ENCODE results near the gene CASD1.

Gene CASD1

GRCh38 chr7:94512735-94513564 is 3.3 kb downstream of the CASD1 start:
- DNase-seq (ENCODE audit: low read depth in 2 of 2): no peak

GRCh38 chr7:94513565-94513860 is 3.9 kb downstream of the CASD1 start:
- no peak for DNase-seq (ENCODE audit: low read depth in 2 of 2)

GRCh38 chr7:94514140-94514889 is 4.7 kb downstream of the CASD1 start:
- DNase-seq (ENCODE audit: low read depth in 2 of 2): no peak

- no peak for DNase-seq (ENCODE audit: low read depth in 2 of 2)
Observed at GRCh38 chr7:94514917-94515316, 5.3 kb downstream of the CASD1 start.

- DNase-seq (ENCODE audit: low read depth in 2 of 2): no peak
Observed at GRCh38 chr7:94525923-94526322, 16.3 kb downstream of the CASD1 start.

GRCh38 chr7:94529516-94529915 is 19.9 kb downstream of the CASD1 start:
- DNase-seq (ENCODE audit: low read depth in 2 of 2): no peak

- DNase-seq (ENCODE audit: low read depth in 2 of 2): no peak
Observed at GRCh38 chr7:94530109-94530508, 20.5 kb downstream of the CASD1 start.

- DNase-seq (ENCODE audit: low read depth in 2 of 2): no peak
Observed at GRCh38 chr7:94532676-94533075, 23.1 kb downstream of the CASD1 start.

GRCh38 chr7:94540428-94540827 is 30.8 kb downstream of the CASD1 start:
- no peak for DNase-seq (ENCODE audit: low read depth in 2 of 2)

GRCh38 chr7:94547126-94547525 is 37.5 kb downstream of the CASD1 start:
- DNase-seq (ENCODE audit: low read depth in 2 of 2): no peak

- DNase-seq (ENCODE audit: low read depth in 2 of 2): no peak
Observed at GRCh38 chr7:94556028-94556427, 46.4 kb downstream of the CASD1 start.

- no peak for DNase-seq (ENCODE audit: low read depth in 2 of 2)
Observed at GRCh38 chr7:94557215-94557614, 47.6 kb downstream of the CASD1 start.

- no peak for DNase-seq (ENCODE audit: low read depth in 2 of 2)
Observed at GRCh38 chr7:94559972-94560371, 50.4 kb downstream of the CASD1 start.

- no peak for DNase-seq (ENCODE audit: low read depth in 2 of 2)
Observed at GRCh38 chr7:94561841-94562514, 52.4 kb downstream of the CASD1 start.

GRCh38 chr7:94562525-94562924 is 52.9 kb downstream of the CASD1 start:
- DNase-seq (ENCODE audit: low read depth in 2 of 2): no peak

- no peak for DNase-seq (ENCODE audit: low read depth in 2 of 2)
Observed at GRCh38 chr7:94565247-94565894, 55.8 kb downstream of the CASD1 start.

- DNase-seq (ENCODE audit: low read depth in 2 of 2): no peak
Observed at GRCh38 chr7:94567396-94567795, 57.8 kb downstream of the CASD1 start.

- DNase-seq (ENCODE audit: low read depth in 2 of 2): no peak
Observed at GRCh38 chr7:94571816-94572215, 62.2 kb downstream of the CASD1 start.

- no peak for DNase-seq (ENCODE audit: low read depth in 2 of 2)
Observed at GRCh38 chr7:94575646-94576045, 66.0 kb downstream of the CASD1 start.

GRCh38 chr7:94576316-94576715 is 66.7 kb downstream of the CASD1 start:
- DNase-seq (ENCODE audit: low read depth in 2 of 2): no peak

GRCh38 chr7:94577357-94577756 is 67.7 kb downstream of the CASD1 start:
- DNase-seq (ENCODE audit: low read depth in 2 of 2): no peak

GRCh38 chr7:94578614-94579013 is 69.0 kb downstream of the CASD1 start:
- DNase-seq (ENCODE audit: low read depth in 2 of 2): no peak
